Measurements from ENCODE around the gene PDE8A. TPM values are rescaled to one million over a fixed set of nuclear protein-coding genes. Genes with fewer than 3 reads are reported as not detected.

PDE8A gene
- total RNA-seq, 4 donors from 2014 or later: 69.0 to 109 (median 89.5) TPM

DNA sequence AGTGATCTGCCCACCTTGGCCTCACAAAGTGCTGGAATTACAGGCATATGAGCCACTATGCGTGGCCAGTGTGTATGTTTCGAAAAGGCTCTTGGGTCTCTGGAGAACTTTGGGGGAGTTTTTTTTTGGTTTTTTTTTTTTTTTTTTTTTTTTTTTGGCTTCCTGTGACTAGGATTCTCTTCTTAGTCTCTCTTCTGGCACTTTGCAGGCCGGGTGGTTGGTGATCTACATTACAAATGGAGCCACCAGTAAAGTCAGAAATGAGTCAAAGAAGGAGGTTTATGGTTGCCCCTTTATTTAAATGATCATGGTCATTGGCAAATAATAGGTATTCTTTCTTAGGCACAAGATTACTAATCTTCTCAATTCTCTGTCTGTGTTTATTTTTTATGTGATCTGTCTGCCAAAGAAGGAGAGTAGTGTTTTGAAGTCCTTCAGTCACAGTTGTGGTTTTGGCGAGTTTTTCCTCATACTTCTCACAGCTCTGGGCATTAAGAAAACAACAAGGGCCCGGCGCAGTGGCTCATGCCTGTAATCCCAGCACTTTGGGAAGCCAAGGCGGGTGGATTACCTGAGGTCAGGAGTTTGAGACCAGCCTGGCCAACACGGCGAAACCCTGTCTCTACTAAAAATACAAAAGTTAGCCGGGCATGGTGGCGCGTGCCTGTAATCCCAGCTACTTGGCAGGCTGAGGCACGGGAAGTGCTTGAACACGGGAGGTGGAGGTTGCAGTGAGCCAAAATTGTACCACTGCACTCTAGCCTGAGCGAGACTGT is 38.3 kb downstream of the PDE8A start:
- Histone ChIP-seq H3K4me3 (no peak overlapping the region), H3K4me1 (peaks cover 0 to 15% (median 0%) of the 10 kb centered on the region in 4 donors), H3K9me3 (no peaks in the 10 kb centered on the region), H3K36me3 (no peaks in the 10 kb centered on the region), H3K27me3 (no peaks in the 10 kb centered on the region), H3K27ac (no peak overlapping the region)
- DNase-seq: no peak
- TF ChIP-seq CTCF (IDR thresholded peaks at IDR 0.05) (no peak), POLR2A (IDR thresholded peaks at IDR 0.05) (no peak)

- H3K9me3 ChIP-seq: no peaks in the 10 kb centered on the region
- TF ChIP-seq POLR2A (IDR thresholded peaks at IDR 0.05) (no peak), CTCF (IDR thresholded peaks at IDR 0.05) (no peak)
- H3K4me1 ChIP-seq: peaks cover 0 to 29% (median 0%) of the 10 kb centered on the region in 4 donors
- H3K27me3 ChIP-seq: no peaks in the 10 kb centered on the region
- H3K27ac ChIP-seq: no peak overlapping the region
- H3K4me3 ChIP-seq: no peak overlapping the region
- DNase-seq: no peak
- no peaks in the 10 kb centered on the region for H3K36me3 ChIP-seq
These were observed 39.8 kb downstream of the PDE8A start for GRCh38 chr15:85021409-85021808.

- Histone ChIP-seq H3K4me3 (no peak overlapping the region), H3K9me3 (no peaks in the 10 kb centered on the region), H3K4me1 (peaks cover 0 to 42% (median 2%) of the 10 kb centered on the region in 4 donors), H3K27ac (no peak overlapping the region), H3K27me3 (no peaks in the 10 kb centered on the region), H3K36me3 (no peaks in the 10 kb centered on the region)
- TF ChIP-seq CTCF (IDR thresholded peaks at IDR 0.05) (no peak), POLR2A (IDR thresholded peaks at IDR 0.05) (no peak)
- DNase-seq: no peak
These were observed 41.3 kb downstream of the PDE8A start for GRCh38 chr15:85022860-85023403.

GRCh38 chr15:85024003-85024402 is 42.3 kb downstream of the PDE8A start:
- H3K36me3 ChIP-seq: no peaks in the 10 kb centered on the region
- no peak for DNase-seq
- H3K27me3 ChIP-seq: no peaks in the 10 kb centered on the region
- H3K27ac ChIP-seq: peak overlapping the region in 1 of 4 donors; percentile 29
- H3K9me3 ChIP-seq: no peaks in the 10 kb centered on the region
- H3K4me3 ChIP-seq: no peak overlapping the region
- H3K4me1 ChIP-seq: peaks cover 0 to 51% (median 2%) of the 10 kb centered on the region in 4 donors
- TF ChIP-seq POLR2A (IDR thresholded peaks at IDR 0.05) (no peak), CTCF (IDR thresholded peaks at IDR 0.05) (no peak)

DNA sequence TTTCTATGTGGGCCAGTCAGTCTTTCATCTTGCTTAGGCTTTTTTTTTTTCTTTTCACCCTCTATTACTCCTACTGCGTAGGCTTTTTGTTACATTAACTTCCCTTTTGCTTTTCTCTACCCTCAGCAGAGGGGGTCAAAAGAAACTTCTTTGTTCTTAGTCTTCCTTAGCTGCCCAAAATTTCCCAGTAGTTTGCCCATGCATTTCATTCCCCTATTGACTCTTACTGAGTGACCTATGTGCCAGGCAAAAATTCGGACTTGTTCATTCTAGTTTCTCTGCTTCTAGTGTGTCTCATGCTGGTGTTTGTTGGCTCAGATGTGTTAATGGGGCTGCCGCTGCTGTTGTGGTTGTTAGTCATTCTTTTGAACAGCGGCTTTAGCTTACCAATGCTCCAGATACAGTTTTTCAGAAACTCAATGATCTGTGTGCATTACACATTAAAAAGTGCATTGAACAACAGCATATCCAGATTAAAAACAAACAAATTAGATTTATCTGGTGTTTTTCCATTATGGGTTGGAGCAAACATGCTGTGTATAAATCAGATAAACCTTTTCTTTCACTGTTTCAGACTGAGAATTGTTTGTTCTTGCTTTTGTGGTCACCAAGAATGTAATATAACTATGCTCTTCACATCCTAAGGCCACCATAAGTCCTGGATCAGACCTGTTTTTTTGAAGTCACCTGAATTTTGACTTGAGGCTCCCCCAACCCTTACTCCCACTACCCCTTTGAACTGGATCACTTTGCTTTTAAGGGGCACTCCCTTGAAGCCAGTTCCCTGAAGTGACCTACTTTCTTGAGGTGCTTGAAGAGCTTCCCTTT is 43.1 kb downstream of the PDE8A start:
- H3K27ac ChIP-seq: peak overlapping the region in 2 of 4 donors; percentile 1 to 12
- H3K36me3 ChIP-seq: no peaks in the 10 kb centered on the region
- no peak for DNase-seq
- TF ChIP-seq POLR2A (IDR thresholded peaks at IDR 0.05) (no peak), CTCF (IDR thresholded peaks at IDR 0.05) (no peak)
- H3K27me3 ChIP-seq: no peaks in the 10 kb centered on the region
- H3K4me3 ChIP-seq: no peak overlapping the region
- no peaks in the 10 kb centered on the region for H3K9me3 ChIP-seq
- H3K4me1 ChIP-seq: peaks cover 0 to 55% (median 2%) of the 10 kb centered on the region in 4 donors
